Peyer's patch (tissue), 4 donors: Measurements from ENCODE around the gene ZNF407. TPM values are rescaled to one million over a fixed set of nuclear protein-coding genes. Genes with fewer than 3 reads are reported as not detected.

Experiments
- DNase-seq, 3 donors: peaks; one replicate each; pipeline ENCODE4 v3.0.0-alpha.2; 2017 to 2019
- H3K27ac ChIP-seq, 4 donors: fragments of 200-600 bp; sonication (generic); one replicate each; pipeline ENCODE4 v1.5.1; 2016 to 2019
- H3K27me3 ChIP-seq, 2 donors: fragments of 200-600 bp; sonication (generic); one replicate each; pipeline ENCODE4 v1.5.1; 2019
- H3K36me3 ChIP-seq, 3 donors: fragments of 200-600 bp; sonication (generic); one replicate each; pipeline ENCODE4 v1.5.1; 2016 to 2019
- H3K4me1 ChIP-seq, 4 donors: fragments of 200-600 bp; sonication (generic); one replicate each; pipeline ENCODE4 v1.5.1; 2016 to 2019
- H3K4me3 ChIP-seq, 4 donors: fragments of 200-600 bp; sonication (generic); 1 replicate in 3 of 4; 2 replicates in 1 of 4; pipeline ENCODE4 v1.5.1; 2016 to 2019; ENCODE audit warnings: mild to moderate bottlenecking in 1 of 4
- H3K9me3 ChIP-seq, 4 donors: fragments of 200-600 bp; sonication (generic); one replicate each; pipeline ENCODE4 v1.5.1; 2016 to 2019; ENCODE audit warnings: mild to moderate bottlenecking in 1 of 4
- POLR2A ChIP-seq, 2 donors: fragments of 450-650 bp; IDR thresholded peaks; one replicate each; pipeline ENCODE4 v1.5.1; 2017; ENCODE audit warnings: antibody characterized with exemption in 2 of 2, mild to moderate bottlenecking in 2 of 2, moderate library complexity in 2 of 2
- total RNA-seq, 4 donors: library from RNA; depleted of rRNA; stranded (reverse); fragments of >200 nt; gene quantifications; one replicate each; pipeline ENCODE4 v1.1.0, GENCODE V29; 2016
- TF ChIP-seq, protein P1 (sequence below), 6 experiments: fragments of 450-650 bp in 4 of 6; fragments of 200-600 bp in 2 of 6; sonication (generic) in 1 of 6; IDR thresholded peaks; one replicate each; pipeline ENCODE4 v1.5.1; 2017 to 2019; ENCODE audit warnings: antibody characterized with exemption in 6 of 6, mild to moderate bottlenecking in 3 of 6, moderate library complexity in 1 of 6

ZNF407 gene
- total RNA-seq, 4 donors from 2014 or later, result 24.0 to 54.5 (median 32.3) TPM

DNA sequence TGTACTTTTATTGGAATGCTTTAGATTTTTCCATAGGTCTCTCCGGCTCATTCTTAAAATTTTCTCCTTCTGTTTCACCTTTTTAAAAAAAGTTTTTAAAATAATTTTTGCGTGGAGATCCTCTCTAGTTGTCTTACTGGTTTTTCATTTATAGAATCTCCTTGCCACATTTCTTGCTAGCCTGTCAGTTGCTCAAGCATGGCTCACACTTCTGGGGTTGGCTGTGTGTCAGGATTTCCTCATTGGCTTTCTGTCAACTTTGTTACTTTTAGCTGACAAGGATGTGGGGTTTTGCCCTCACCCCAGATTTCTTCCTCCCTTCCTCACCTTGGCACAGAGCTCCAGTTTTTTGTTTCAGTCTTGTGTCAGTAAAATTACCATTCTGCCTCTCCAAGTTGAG lies 124.6 kb downstream of the ZNF407 start:
- DNase-seq, result no peak

DNA sequence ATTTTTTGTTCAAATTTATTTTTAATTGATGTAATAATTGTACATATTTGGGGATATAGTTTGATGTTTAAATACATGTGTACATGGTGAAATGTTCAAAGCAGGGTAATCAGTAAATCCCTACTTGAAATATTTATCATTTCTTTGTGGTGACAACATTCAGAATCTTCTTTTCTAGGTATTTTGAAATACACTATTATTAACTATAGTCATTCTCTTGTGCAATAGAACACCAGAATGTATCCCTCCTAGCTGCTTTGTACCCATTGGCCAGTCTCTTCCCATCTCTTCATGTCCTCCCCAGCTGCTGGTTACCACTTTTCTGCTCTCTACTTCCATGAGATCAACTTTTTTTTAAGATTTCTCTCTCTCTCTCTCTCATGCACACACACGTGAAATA lies 126.5 kb downstream of the ZNF407 start:
- no peak for TF ChIP-seq POLR2A (IDR thresholded peaks at IDR 0.05)
- TF ChIP-seq, protein P1, sequence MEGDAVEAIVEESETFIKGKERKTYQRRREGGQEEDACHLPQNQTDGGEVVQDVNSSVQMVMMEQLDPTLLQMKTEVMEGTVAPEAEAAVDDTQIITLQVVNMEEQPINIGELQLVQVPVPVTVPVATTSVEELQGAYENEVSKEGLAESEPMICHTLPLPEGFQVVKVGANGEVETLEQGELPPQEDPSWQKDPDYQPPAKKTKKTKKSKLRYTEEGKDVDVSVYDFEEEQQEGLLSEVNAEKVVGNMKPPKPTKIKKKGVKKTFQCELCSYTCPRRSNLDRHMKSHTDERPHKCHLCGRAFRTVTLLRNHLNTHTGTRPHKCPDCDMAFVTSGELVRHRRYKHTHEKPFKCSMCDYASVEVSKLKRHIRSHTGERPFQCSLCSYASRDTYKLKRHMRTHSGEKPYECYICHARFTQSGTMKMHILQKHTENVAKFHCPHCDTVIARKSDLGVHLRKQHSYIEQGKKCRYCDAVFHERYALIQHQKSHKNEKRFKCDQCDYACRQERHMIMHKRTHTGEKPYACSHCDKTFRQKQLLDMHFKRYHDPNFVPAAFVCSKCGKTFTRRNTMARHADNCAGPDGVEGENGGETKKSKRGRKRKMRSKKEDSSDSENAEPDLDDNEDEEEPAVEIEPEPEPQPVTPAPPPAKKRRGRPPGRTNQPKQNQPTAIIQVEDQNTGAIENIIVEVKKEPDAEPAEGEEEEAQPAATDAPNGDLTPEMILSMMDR (IDR thresholded peaks at IDR 0.05), result no peak

More for the DNA sequence above, 124.6 kb downstream of the ZNF407 start:
- Histone ChIP-seq H3K4me3 (no peak overlapping the region), H3K4me1 (no peaks in the 10 kb centered on the region), H3K9me3 (no peaks in the 10 kb centered on the region), H3K27ac (no peak overlapping the region), H3K27me3 (no peaks in the 10 kb centered on the region), H3K36me3 (no peaks in the 10 kb centered on the region)
- TF ChIP-seq, protein P1 (IDR thresholded peaks at IDR 0.05), result no peak
- TF ChIP-seq POLR2A (IDR thresholded peaks at IDR 0.05), result no peak

DNA sequence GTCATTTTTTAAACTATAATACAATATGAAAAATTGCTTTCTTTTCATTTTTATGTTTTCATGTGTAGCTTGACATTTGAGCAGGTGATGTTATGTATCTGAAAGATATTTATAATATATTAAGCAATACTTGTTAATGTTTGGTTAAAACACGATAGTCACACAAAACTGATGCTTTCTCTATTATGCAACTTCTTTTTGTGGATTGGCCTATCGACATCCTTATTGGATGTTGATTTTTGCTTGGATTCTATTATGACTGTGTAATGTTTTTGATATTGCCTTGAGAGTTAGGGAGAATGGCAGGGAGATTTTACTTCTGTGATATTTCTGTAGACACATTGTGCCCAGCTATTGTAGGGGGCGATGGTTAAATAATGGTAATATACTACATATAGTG lies 128.0 kb downstream of the ZNF407 start:
- Histone ChIP-seq H3K27me3 (no peaks in the 10 kb centered on the region), H3K27ac (no peak overlapping the region), H3K9me3 (no peaks in the 10 kb centered on the region), H3K4me3 (no peak overlapping the region), H3K4me1 (no peaks in the 10 kb centered on the region), H3K36me3 (no peaks in the 10 kb centered on the region)
- TF ChIP-seq, protein P1 (IDR thresholded peaks at IDR 0.05), result no peak
- no peak for TF ChIP-seq POLR2A (IDR thresholded peaks at IDR 0.05)
- no peak for DNase-seq

More for the DNA sequence above, 126.5 kb downstream of the ZNF407 start:
- no peak overlapping the region for H3K4me3 ChIP-seq
- H3K9me3 ChIP-seq, result no peaks in the 10 kb centered on the region
- no peaks in the 10 kb centered on the region for H3K4me1 ChIP-seq
- no peak overlapping the region for H3K27ac ChIP-seq
- no peaks in the 10 kb centered on the region for H3K27me3 ChIP-seq
- no peaks in the 10 kb centered on the region for H3K36me3 ChIP-seq
- DNase-seq, result no peak

DNA sequence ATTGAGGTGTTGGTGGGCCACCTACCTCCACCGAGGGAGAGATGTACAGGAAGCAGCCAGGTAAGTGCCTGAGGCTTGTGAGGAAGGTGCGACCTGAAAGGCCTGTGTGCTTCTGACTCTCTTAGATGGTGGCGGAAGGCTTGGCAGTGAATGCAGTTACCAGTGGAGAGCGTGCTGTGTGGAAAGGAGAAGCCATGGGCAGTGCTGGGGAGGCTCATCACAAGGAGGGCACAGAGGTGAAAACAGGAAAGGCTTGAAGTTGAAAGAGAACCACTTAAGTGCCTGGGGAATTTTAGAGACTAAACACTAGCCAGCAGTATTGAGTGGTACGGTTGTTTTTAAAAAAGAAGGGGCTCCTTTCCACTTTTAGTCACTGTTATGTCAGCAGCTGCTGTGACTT lies 130.9 kb downstream of the ZNF407 start:
- H3K27me3 ChIP-seq, result no peaks in the 10 kb centered on the region

DNA sequence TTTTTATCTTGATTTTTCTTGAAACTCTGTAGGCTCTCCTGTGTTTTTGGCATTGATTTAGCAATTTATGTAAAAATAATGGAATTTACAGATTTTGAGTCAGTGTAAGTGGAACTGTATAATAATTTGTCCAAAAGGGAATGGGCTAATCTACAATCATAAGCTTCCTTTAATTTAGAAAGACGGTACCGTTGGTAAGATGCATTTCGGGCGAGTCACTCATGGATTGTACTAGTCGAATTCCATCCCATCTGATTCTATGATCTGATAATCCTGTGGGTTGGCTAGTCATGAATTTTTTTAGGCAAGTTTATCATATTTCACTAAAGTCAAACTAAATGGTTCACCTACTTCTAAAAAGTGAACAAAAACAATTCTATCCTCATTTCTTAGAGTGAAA lies 133.4 kb downstream of the ZNF407 start:
- Histone ChIP-seq H3K36me3 (no peaks in the 10 kb centered on the region), H3K27me3 (no peaks in the 10 kb centered on the region), H3K9me3 (no peaks in the 10 kb centered on the region), H3K27ac (no peak overlapping the region), H3K4me3 (no peak overlapping the region), H3K4me1 (no peaks in the 10 kb centered on the region)
- no peak for TF ChIP-seq POLR2A (IDR thresholded peaks at IDR 0.05)
- TF ChIP-seq, protein P1 (IDR thresholded peaks at IDR 0.05), result no peak
- no peak for DNase-seq

More for the DNA sequence above, 130.9 kb downstream of the ZNF407 start:
- TF ChIP-seq POLR2A (IDR thresholded peaks at IDR 0.05), result no peak
- TF ChIP-seq, protein P1 (IDR thresholded peaks at IDR 0.05), result no peak
- no peaks in the 10 kb centered on the region for H3K4me1 ChIP-seq
- H3K27ac ChIP-seq, result no peak overlapping the region
- no peak for DNase-seq
- no peaks in the 10 kb centered on the region for H3K9me3 ChIP-seq
- no peaks in the 10 kb centered on the region for H3K36me3 ChIP-seq
- no peak overlapping the region for H3K4me3 ChIP-seq

DNA sequence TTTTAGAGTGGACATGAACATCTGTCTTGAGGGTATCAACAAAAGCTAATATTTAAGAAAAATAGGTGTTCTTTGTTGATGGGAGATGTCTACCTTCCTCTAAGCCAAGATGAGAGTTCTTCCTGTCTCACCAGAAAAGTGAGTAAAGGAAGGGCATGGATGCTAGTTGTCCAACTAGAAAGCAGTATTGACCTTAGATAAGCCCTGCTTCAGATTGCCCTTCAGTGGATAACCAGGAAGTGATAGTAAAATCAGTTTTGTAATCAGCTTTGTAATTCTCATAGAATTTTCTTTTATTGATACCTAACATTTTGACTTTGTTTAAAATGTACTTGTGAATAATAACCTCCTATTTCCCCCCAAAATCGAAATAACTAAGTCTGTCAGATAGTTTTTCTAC lies 134.7 kb downstream of the ZNF407 start:
- Histone ChIP-seq H3K27me3 (no peaks in the 10 kb centered on the region), H3K4me1 (no peaks in the 10 kb centered on the region), H3K9me3 (no peaks in the 10 kb centered on the region), H3K36me3 (no peaks in the 10 kb centered on the region), H3K4me3 (no peak overlapping the region), H3K27ac (no peak overlapping the region)
- no peak for DNase-seq
- no peak for TF ChIP-seq POLR2A (IDR thresholded peaks at IDR 0.05)
- TF ChIP-seq, protein P1 (IDR thresholded peaks at IDR 0.05), result no peak
